ENCODE measurements around the gene SAA4.
"Not testable (repeated sequence)": the region's sequence is repeated elsewhere in the genome, so short reads cannot be mapped to it uniquely, and the experiment has no call there.

SAA4 gene

DNA sequence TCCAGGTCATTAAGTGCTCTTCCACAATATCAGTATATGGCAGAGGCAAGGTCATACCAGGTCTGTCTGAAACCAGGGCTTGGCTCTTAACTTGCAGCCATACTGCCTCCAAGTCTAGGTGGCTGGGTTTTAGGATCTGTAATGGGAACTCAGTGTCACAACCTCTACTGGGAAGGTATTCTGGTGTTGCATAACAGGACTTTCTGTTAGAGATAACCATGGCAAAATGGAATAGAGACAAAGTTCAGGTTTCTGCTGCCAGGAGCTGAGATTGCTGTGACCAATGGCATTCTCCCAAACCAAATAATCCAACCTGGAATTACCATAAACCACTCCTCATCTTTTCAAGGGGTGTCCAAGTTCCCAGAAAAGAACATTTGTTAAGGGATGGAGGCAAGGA is 22.7 kb upstream of the SAA4 start:
- H3K36me3 ChIP-seq (ENCODE audit: control insufficient read depth, insufficient read depth, low read length) = no peaks in the 10 kb centered on the region
- H3K9ac ChIP-seq = no peak overlapping the region
- H3K27ac ChIP-seq = no peak overlapping the region
- H3K4me3 ChIP-seq (ENCODE audit: low read depth, low read length) = no peak overlapping the region
- no peak for TF ChIP-seq CTCF (IDR thresholded peaks at IDR 0.05)
- H3K9me3 ChIP-seq (ENCODE audit: control insufficient read depth, low read length) = no peaks in the 10 kb centered on the region
- no peak overlapping the region for H3K4me2 ChIP-seq (ENCODE audit: low read length)
- no peaks in the 10 kb centered on the region for H3K79me2 ChIP-seq
- no peaks in the 10 kb centered on the region for H3K27me3 ChIP-seq (ENCODE audit: control insufficient read depth, insufficient read depth, low read length)
- H3K4me1 ChIP-seq = no peaks in the 10 kb centered on the region
- H2AFZ ChIP-seq = no peak overlapping the region

- Histone ChIP-seq H3K4me2 (ENCODE audit: low read length) (no peak overlapping the region), H3K79me2 (no peaks in the 10 kb centered on the region), H3K27ac (no peak overlapping the region), H3K4me3 (ENCODE audit: low read depth, low read length) (no peak overlapping the region), H2AFZ (no peak overlapping the region), H3K9me3 (ENCODE audit: control insufficient read depth, low read length) (no peaks in the 10 kb centered on the region), H3K27me3 (ENCODE audit: control insufficient read depth, insufficient read depth, low read length) (no peaks in the 10 kb centered on the region), H3K9ac (no peak overlapping the region), H3K4me1 (no peaks in the 10 kb centered on the region), H3K36me3 (ENCODE audit: control insufficient read depth, insufficient read depth, low read length) (no peaks in the 10 kb centered on the region)
- TF ChIP-seq CTCF (IDR thresholded peaks at IDR 0.05) = no peak
Observed at GRCh38 chr11:18254781-18255361, 18.3 kb upstream of the SAA4 start.

DNA sequence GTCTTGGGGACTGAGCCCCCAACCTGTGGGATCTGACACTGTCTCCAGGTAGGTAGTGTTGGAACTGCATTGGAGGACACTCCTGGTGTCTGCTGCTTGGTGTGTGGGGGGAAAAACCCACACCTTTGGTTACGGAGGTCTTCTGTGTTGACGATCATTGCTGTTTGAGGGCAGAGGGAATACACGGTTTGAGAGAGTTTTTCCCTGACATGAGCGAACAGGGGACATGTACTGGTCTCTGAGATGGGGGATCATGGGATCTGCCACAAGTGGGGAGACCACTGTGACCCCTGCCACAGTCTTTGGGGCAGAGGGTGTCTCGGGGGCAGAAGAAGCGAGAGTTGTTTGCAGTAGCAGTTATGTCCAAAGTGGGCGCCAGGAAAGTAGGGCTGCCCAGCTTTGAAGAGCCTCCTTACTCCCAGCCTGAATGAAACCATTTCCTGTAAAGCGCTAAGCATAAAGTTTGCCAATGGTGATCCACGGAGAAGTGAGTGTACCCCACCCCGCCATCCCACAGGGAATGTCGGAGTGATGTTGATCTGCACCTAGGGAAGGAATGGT is 17.3 kb upstream of the SAA4 start:
- H2AFZ ChIP-seq = no peak overlapping the region
- H3K4me2 ChIP-seq (ENCODE audit: low read length) = no peak overlapping the region
- H3K36me3 ChIP-seq (ENCODE audit: control insufficient read depth, insufficient read depth, low read length) = no peaks in the 10 kb centered on the region
- no peaks in the 10 kb centered on the region for H3K9me3 ChIP-seq (ENCODE audit: control insufficient read depth, low read length)
- H3K27me3 ChIP-seq (ENCODE audit: control insufficient read depth, insufficient read depth, low read length) = no peaks in the 10 kb centered on the region
- no peak overlapping the region for H3K4me3 ChIP-seq (ENCODE audit: low read depth, low read length)
- H3K27ac ChIP-seq = no peak overlapping the region
- H3K9ac ChIP-seq = no peak overlapping the region
- no peak for TF ChIP-seq CTCF (IDR thresholded peaks at IDR 0.05)
- no peaks in the 10 kb centered on the region for H3K4me1 ChIP-seq
- no peaks in the 10 kb centered on the region for H3K79me2 ChIP-seq

- Histone ChIP-seq H3K9me3 (ENCODE audit: control insufficient read depth, low read length) (no peaks in the 10 kb centered on the region), H3K4me3 (ENCODE audit: low read depth, low read length) (no peak overlapping the region), H3K27ac (no peak overlapping the region), H3K27me3 (ENCODE audit: control insufficient read depth, insufficient read depth, low read length) (no peaks in the 10 kb centered on the region), H3K36me3 (ENCODE audit: control insufficient read depth, insufficient read depth, low read length) (no peaks in the 10 kb centered on the region), H3K4me1 (no peaks in the 10 kb centered on the region), H3K4me2 (ENCODE audit: low read length) (no peak overlapping the region), H3K79me2 (no peaks in the 10 kb centered on the region), H3K9ac (no peak overlapping the region), H2AFZ (no peak overlapping the region)
- TF ChIP-seq CTCF (IDR thresholded peaks at IDR 0.05) = no peak
Observed at GRCh38 chr11:18253233-18253632, 16.6 kb upstream of the SAA4 start.

GRCh38 chr11:18248561-18248960 is 12.0 kb upstream of the SAA4 start, which contains the start of gene SAA2:
Gene SAA2 (minus strand): TSS chr11:18248668. CDS start chr11:18248011, 657 bp downstream.
- H3K4me3 ChIP-seq (ENCODE audit: low read depth, low read length) = no peak within 1 kb of the TSS
- H3K4me1 ChIP-seq = no peaks in the 10 kb centered on the region
- no peaks in the 10 kb centered on the region for H3K27me3 ChIP-seq (ENCODE audit: control insufficient read depth, insufficient read depth, low read length)
- no peaks in the 10 kb centered on the region for H3K79me2 ChIP-seq
- no peak for TF ChIP-seq CTCF (IDR thresholded peaks at IDR 0.05)
- no peaks in the 10 kb centered on the region for H3K9me3 ChIP-seq (ENCODE audit: control insufficient read depth, low read length)
- H3K36me3 ChIP-seq (ENCODE audit: control insufficient read depth, insufficient read depth, low read length) = no peaks in the 10 kb centered on the region
- no peak within 1 kb of the TSS for H3K9ac ChIP-seq
- H3K4me2 ChIP-seq (ENCODE audit: low read length) = no peak within 1 kb of the TSS
- no peak within 1 kb of the TSS for H3K27ac ChIP-seq
- no peak within 1 kb of the TSS for H2AFZ ChIP-seq

DNA sequence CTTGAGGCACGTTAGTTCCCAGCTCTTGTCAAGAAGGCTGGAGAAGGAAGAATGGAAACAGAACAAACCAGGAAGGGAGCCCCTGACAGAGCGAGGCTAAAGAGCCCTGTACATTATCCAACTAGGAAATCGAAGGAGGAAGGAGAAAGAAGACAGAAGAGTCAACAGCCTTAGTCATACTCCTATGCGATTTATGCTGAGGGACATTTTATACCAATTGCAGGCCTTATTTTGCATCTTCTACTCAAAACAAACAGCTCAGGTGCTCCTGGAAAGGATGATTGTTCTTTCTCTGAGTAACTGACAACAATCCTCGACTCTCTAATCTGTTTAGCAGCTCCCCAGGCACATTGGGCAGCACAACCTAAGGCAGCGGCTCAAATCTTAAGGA is 10.6 kb upstream of the SAA4 start:
- not testable (repeated sequence) for H3K9me3 ChIP-seq (ENCODE audit: control insufficient read depth, low read length); H3K4me2 ChIP-seq (ENCODE audit: low read length); H3K27ac ChIP-seq; H3K9ac ChIP-seq; H2AFZ ChIP-seq; H3K36me3 ChIP-seq (ENCODE audit: control insufficient read depth, insufficient read depth, low read length); H3K79me2 ChIP-seq; H3K27me3 ChIP-seq (ENCODE audit: control insufficient read depth, insufficient read depth, low read length); H3K4me3 ChIP-seq (ENCODE audit: low read depth, low read length); H3K4me1 ChIP-seq
